ENCODE results near the gene MINDY1. TPM values are rescaled to one million over a fixed set of nuclear protein-coding genes. Genes with fewer than 3 reads are reported as not detected.

Gene MINDY1
- total and polyA plus RNA-seq, 4 donors = 7.8 to 31.0 (median 16.7) TPM

GRCh38 chr1:150963321-150964163, 43.2 kb downstream of the MINDY1 start:
- Histone ChIP-seq H3K4me3 (no peak overlapping the region), H3K9ac (ENCODE audit: insufficient read depth in 1 of 2, low read length in 2 of 2) (no peak overlapping the region), H3K9me3 (ENCODE audit: control insufficient read depth in 4 of 4, insufficient read depth in 3 of 4, low read length in 3 of 4) (no peaks in the 10 kb centered on the region), H3K36me3 (ENCODE audit: control insufficient read depth in 4 of 4, insufficient read depth in 4 of 4, low read length in 4 of 4) (peaks cover 55 to 80% (median 65%) of the 10 kb centered on the region in 4 donors), H3K27me3 (ENCODE audit: control insufficient read depth in 3 of 3, insufficient read depth in 3 of 3, low read length in 2 of 3) (no peaks in the 10 kb centered on the region), H3K27ac (ENCODE audit: low read depth in 1 of 2, low read length in 1 of 2) (no peak overlapping the region), H3K4me1 (ENCODE audit: control insufficient read depth in 5 of 5, insufficient read depth in 5 of 5, low read length in 5 of 5) (no peaks in the 10 kb centered on the region)
- no peak for TF ChIP-seq CTCF (IDR thresholded peaks at IDR 0.05; ENCODE audit: control extremely low read depth, extremely low read depth)
- 91 to 93% methylated on average over 10 of the region's 10 CpGs for WGBS, 2 donors
- no peak for DNase-seq
- no peak for ATAC-seq (ENCODE audit: insufficient read depth, low FRiP score)

- DNase-seq (no peak), ATAC-seq (ENCODE audit: insufficient read depth, low FRiP score) (no peak)
- Histone ChIP-seq H3K9ac (ENCODE audit: insufficient read depth in 1 of 2, low read length in 2 of 2) (no peak overlapping the region), H3K4me3 (no peak overlapping the region), H3K27ac (ENCODE audit: low read depth in 1 of 2, low read length in 1 of 2) (no peak overlapping the region), H3K36me3 (ENCODE audit: control insufficient read depth in 4 of 4, insufficient read depth in 4 of 4, low read length in 4 of 4) (peaks cover 44 to 66% (median 53%) of the 10 kb centered on the region in 4 donors), H3K4me1 (ENCODE audit: control insufficient read depth in 5 of 5, insufficient read depth in 5 of 5, low read length in 5 of 5) (no peaks in the 10 kb centered on the region), H3K27me3 (ENCODE audit: control insufficient read depth in 3 of 3, insufficient read depth in 3 of 3, low read length in 2 of 3) (no peaks in the 10 kb centered on the region), H3K9me3 (ENCODE audit: control insufficient read depth in 4 of 4, insufficient read depth in 3 of 4, low read length in 3 of 4) (peaks cover 0 to 2% (median 0%) of the 10 kb centered on the region in 4 donors)
- TF ChIP-seq CTCF (IDR thresholded peaks at IDR 0.05; ENCODE audit: control extremely low read depth, extremely low read depth) = no peak
- 62 to 65% methylated on average over 4 of the region's 4 CpGs for WGBS, 2 donors
These were observed 44.9 kb downstream of the MINDY1 start for GRCh38 chr1:150961756-150962155.

GRCh38 chr1:150960646-150961045, 46.1 kb downstream of the MINDY1 start:
- no peak overlapping the region for H3K27ac ChIP-seq (ENCODE audit: low read depth in 1 of 2, low read length in 1 of 2)
- no peak for ATAC-seq (ENCODE audit: insufficient read depth, low FRiP score)
- TF ChIP-seq CTCF (IDR thresholded peaks at IDR 0.05; ENCODE audit: control extremely low read depth, extremely low read depth) = no peak
- no peak overlapping the region for H3K4me3 ChIP-seq
- no peaks in the 10 kb centered on the region for H3K4me1 ChIP-seq (ENCODE audit: control insufficient read depth in 5 of 5, insufficient read depth in 5 of 5, low read length in 5 of 5)
- DNase-seq = no peak
- WGBS, 2 donors = 96 to 98% methylated on average over 7 of the region's 7 CpGs
- H3K36me3 ChIP-seq (ENCODE audit: control insufficient read depth in 4 of 4, insufficient read depth in 4 of 4, low read length in 4 of 4) = peaks cover 36 to 59% (median 45%) of the 10 kb centered on the region in 4 donors
- peaks cover 0 to 2% (median 0%) of the 10 kb centered on the region in 4 donors for H3K9me3 ChIP-seq (ENCODE audit: control insufficient read depth in 4 of 4, insufficient read depth in 3 of 4, low read length in 3 of 4)
- H3K9ac ChIP-seq (ENCODE audit: insufficient read depth in 1 of 2, low read length in 2 of 2) = no peak overlapping the region
- H3K27me3 ChIP-seq (ENCODE audit: control insufficient read depth in 3 of 3, insufficient read depth in 3 of 3, low read length in 2 of 3) = no peaks in the 10 kb centered on the region

Data from lung (tissue), 12 donors.